GM12878 (cell line): ENCODE results near the gene BORCS6. TPM values are rescaled to one million over a fixed set of nuclear protein-coding genes. Genes with fewer than 3 reads are reported as not detected.

Experiments used
- ATF2 ChIP-seq: IDR thresholded peaks from 2 replicates; pipeline ENCODE4 v1.6.1; 2012; ENCODE audit warnings: low read length, inconsistent platforms
- BCLAF1 ChIP-seq: fragments of 450-650 bp; IDR thresholded peaks from 2 replicates; pipeline ENCODE4 v1.6.1; 2017; ENCODE audit warnings: antibody characterized with exemption, mild to moderate bottlenecking, moderate library complexity
- BMI1 ChIP-seq: fragments of 450-650 bp; IDR thresholded peaks from 2 replicates; pipeline ENCODE4 v1.6.1; 2016; ENCODE audit warnings: mild to moderate bottlenecking, moderate library complexity, borderline replicate concordance
- BRCA1 ChIP-seq: IDR thresholded peaks from 2 replicates; pipeline ENCODE4 v1.6.1; 2011; ENCODE audit warnings: low read depth, low read length, improper control_type of control experiment
- CBFB ChIP-seq: IDR thresholded peaks from 2 replicates; pipeline ENCODE4 v1.6.1; 2016; ENCODE audit warnings: antibody characterized with exemption, low read depth
- CHD4 ChIP-seq: fragments of 200-600 bp; sonication (generic); IDR thresholded peaks from 2 replicates; pipeline ENCODE4 v1.6.1; 2016; ENCODE audit warnings: mild to moderate bottlenecking
- DPF2 ChIP-seq: fragments of 450-650 bp; IDR thresholded peaks from 2 replicates; pipeline ENCODE4 v1.6.1; 2017; ENCODE audit warnings: mild to moderate bottlenecking
- HDAC2 ChIP-seq: fragments of 200-600 bp; sonication (generic); IDR thresholded peaks from 2 replicates; pipeline ENCODE4 v1.6.1; 2017
- HSF1 ChIP-seq: fragments of 150-350 bp; IDR thresholded peaks from 2 replicates; pipeline ENCODE4 v1.6.1; 2014; ENCODE audit warnings: mild to moderate bottlenecking, low read depth, low read length
- IRF4 ChIP-seq: IDR thresholded peaks from 2 replicates; pipeline ENCODE4 v1.6.1; 2011; ENCODE audit warnings: low read depth, low read length
- KLF5 ChIP-seq: fragments of 450-650 bp; IDR thresholded peaks from 2 replicates; pipeline ENCODE4 v1.6.1; 2014; ENCODE audit warnings: mild to moderate bottlenecking; ENCODE audit not compliant: partially characterized antibody
- LARP7 ChIP-seq: fragments of 450-650 bp; IDR thresholded peaks from 2 replicates; pipeline ENCODE4 v1.6.1; 2017; ENCODE audit warnings: mild to moderate bottlenecking
- NFYB ChIP-seq: IDR thresholded peaks from 2 replicates; pipeline ENCODE4 v1.6.1; 2011; ENCODE audit warnings: low read depth, mild to moderate bottlenecking, low read length, improper control_type of control experiment, moderate library complexity; ENCODE audit not compliant: insufficient read depth
- NR2F1 ChIP-seq: fragments of 450-650 bp; conservative IDR thresholded peaks from 2 replicates; pipeline ENCODE4 v1.6.1; 2017; ENCODE audit warnings: mild to moderate bottlenecking
- PAX5 ChIP-seq: IDR thresholded peaks from 2 replicates; pipeline ENCODE4 v1.6.1; 2011; ENCODE audit warnings: low read depth, low read length, borderline replicate concordance
- RUNX3 ChIP-seq: IDR thresholded peaks from 2 replicates; pipeline ENCODE4 v1.6.1; 2012; ENCODE audit warnings: low read length, inconsistent platforms
- SIX5 ChIP-seq: IDR thresholded peaks from 2 replicates; pipeline ENCODE4 v1.6.1; 2011; ENCODE audit warnings: mild to moderate bottlenecking, low read depth, low read length, moderate library complexity; ENCODE audit not compliant: severe bottlenecking
- SREBF1 ChIP-seq: IDR thresholded peaks from 2 replicates; pipeline ENCODE4 v1.6.1; 2012; ENCODE audit warnings: mild to moderate bottlenecking, low read length
- SRF ChIP-seq, 2 experiments: IDR thresholded peaks; 2 replicates each; pipeline ENCODE4 v1.6.1; 2011; ENCODE audit warnings: low read depth in 2 of 2, low read length in 2 of 2, mild to moderate bottlenecking in 1 of 2, moderate library complexity in 1 of 2
- TAF1 ChIP-seq: IDR thresholded peaks from 2 replicates; pipeline ENCODE4 v1.6.1; 2011; ENCODE audit warnings: mild to moderate bottlenecking, low read depth, low read length, borderline replicate concordance
- TCF3 ChIP-seq: IDR thresholded peaks from 2 replicates; pipeline ENCODE4 v1.6.1; 2012; ENCODE audit warnings: low read depth, mild to moderate bottlenecking, low read length, borderline replicate concordance; ENCODE audit not compliant: insufficient read depth
- ZBTB11 ChIP-seq: fragments of 450-650 bp; formaldehyde crosslinking; IDR thresholded peaks from 2 replicates; pipeline ENCODE4 v1.5.0; 2022; ENCODE audit warnings: mild to moderate bottlenecking, missing genetic modification characterization
- ZNF622 ChIP-seq: fragments of 450-650 bp; IDR thresholded peaks from 2 replicates; pipeline ENCODE4 v1.6.1; 2017; ENCODE audit warnings: mild to moderate bottlenecking, inconsistent platforms
- polyA plus RNA-seq, 11 experiments: library from polyadenylated mRNA; depleted of rRNA in 4 of 11; unstranded in 6 of 11; stranded (reverse) in 5 of 11; fragments of >200 nt; fragmentation: Nextera tagmentation in 4 of 11; fragmentation: Illumina TruSeq in 1 of 11; extraction: Ambion mirVana in 4 of 11; extraction: Trizol in 1 of 11; gene quantifications; 1 replicate in 1 of 11; 2 replicates in 10 of 11; pipeline versions ENCODE4 v1.2.1 to v1.2.3, GENCODE V29; 2011 to 2016; ENCODE audit warnings: inconsistent platforms in 2 of 11, missing spikeins in 2 of 11, low read depth in 1 of 11
- total RNA-seq, 4 experiments: library from RNA; depleted of rRNA in 3 of 4; stranded (reverse); fragments of >200 nt in 3 of 4; fragmentation: Illumina TruSeq in 1 of 4; extraction: Trizol in 1 of 4; gene quantifications; 2 replicates each; pipeline versions ENCODE4 v1.2.1 to v1.2.3, GENCODE V29; 2013 to 2021

The BORCS6 gene
- total and polyA plus RNA-seq, 10 of the 15 experiments (the other 5 are each of a cell fraction or from before 2014, with no cell fraction given): 0.37 to 14.1 (median 6.7) TPM

- no peak for TF ChIP-seq BCLAF1
- TF ChIP-seq HSF1: no peak
- TF ChIP-seq IRF4: peak; percentile 41; the same call in 1 of the 2 replicates
- no peak; the same call in 1 of the 2 replicates for TF ChIP-seq DPF2
- no peak for TF ChIP-seq NFYB
- TF ChIP-seq PAX5: 0 out of 2 replicates have a peak, but pooled peaks have one; percentile 18
- peak; percentile 7; the same call in 1 of the 2 replicates for TF ChIP-seq CBFB
- peak; percentile 59 for TF ChIP-seq RUNX3
- TF ChIP-seq CHD4: no peak
- no peak for TF ChIP-seq ZNF622
- no peak for TF ChIP-seq TAF1
- no peak for TF ChIP-seq HDAC2
- TF ChIP-seq LARP7: peak; percentile 39; the same call in 1 of the 2 replicates
- TF ChIP-seq TCF3: 0 out of 2 replicates have a peak, but pooled peaks have one; percentile 47
- TF ChIP-seq NR2F1: peak; percentile 91
- TF ChIP-seq SREBF1: no peak
- no peak for TF ChIP-seq ZBTB11 (CRISPR knock-in tag)
- peak; percentile 55 for TF ChIP-seq KLF5
- no peak for TF ChIP-seq BRCA1
- no peak for TF ChIP-seq SIX5
- TF ChIP-seq SRF (IDR thresholded peaks at IDR 0.05; ENCODE audit: low read depth in 2 of 2, low read length in 2 of 2): no peak
- no peak for TF ChIP-seq ATF2
- no peak for TF ChIP-seq BMI1
Measured at GRCh38 chr17:8185582-8186445, 4.2 kb downstream of the BORCS6 start (continued).
